ENCODE data around the gene SHROOM2.
"Not testable (repeated sequence)": the region's sequence is repeated elsewhere in the genome, so short reads cannot be mapped to it uniquely, and the experiment has no call there.

The SHROOM2 gene

DNA sequence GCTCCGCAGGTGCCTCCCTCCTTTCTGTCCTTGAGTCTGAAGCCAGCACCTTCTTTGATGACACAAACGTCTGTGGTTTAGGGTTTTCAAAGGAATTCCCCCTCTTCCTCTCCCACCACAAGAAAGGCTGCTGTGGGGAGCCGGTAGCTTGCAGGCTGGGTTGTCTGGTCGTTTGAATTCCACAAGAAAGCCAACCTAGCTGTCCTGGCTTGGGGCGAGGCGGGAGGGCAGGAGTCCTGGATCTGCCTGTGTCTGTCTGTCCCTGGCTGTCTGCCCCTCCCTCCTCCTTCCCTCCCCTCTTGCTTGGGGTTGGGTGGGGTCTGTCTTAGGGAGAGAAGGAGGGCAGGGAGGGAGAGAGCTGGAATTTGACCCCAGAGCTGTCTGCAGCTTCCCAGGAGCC is 56.3 kb downstream of the SHROOM2 start:
- no peak for DNase-seq

DNA sequence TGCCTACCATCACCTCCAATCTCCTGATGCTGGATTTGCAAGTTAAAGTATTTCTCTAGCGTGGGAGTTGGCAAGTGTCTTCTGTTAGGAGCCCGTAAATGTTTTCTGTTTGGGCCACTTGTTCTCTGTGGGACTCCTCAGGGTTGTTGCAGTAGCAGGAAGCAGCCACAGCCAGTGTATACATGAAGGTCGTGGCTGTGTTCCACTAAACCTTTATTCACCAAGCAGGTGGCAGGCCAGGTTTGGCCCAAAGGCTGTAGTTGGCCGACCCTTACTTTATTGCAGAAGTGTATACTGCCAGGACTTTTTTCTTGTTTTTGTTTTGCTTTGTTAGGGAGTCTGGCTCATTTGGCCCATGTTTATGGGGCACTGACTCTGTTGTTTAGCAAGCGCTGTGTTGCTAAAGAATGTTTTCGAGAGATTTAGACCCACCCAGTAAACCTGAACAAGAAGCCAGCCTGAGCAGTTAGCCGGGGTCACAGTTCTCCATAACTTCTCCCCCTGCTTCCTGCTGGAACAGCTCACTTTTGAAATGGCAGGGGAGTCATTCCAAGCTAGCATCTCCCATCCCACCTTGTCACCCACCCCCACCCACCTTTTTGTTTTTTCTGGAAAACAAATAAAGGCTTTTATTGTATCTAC is 58.8 kb downstream of the SHROOM2 start:
- no peak for DNase-seq

DNA sequence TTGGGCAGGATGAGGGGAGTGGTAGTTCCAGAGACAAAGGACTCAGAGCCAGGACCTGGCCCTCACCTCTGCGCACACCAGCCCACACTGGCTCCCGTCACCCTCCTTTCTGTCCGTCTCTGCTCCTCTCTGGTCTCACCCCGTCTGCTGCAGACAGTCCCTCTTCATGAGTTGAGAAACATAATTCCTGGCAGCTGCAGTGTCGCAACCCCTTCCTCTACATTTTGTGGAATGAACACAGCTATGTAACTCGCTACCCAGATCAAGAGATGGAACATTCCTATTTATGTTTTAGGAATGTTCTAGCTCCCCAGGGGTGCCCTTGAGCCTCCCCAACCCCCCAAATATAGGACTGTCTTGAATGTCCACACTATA is 59.3 kb downstream of the SHROOM2 start:
- DNase-seq = no peak

DNA sequence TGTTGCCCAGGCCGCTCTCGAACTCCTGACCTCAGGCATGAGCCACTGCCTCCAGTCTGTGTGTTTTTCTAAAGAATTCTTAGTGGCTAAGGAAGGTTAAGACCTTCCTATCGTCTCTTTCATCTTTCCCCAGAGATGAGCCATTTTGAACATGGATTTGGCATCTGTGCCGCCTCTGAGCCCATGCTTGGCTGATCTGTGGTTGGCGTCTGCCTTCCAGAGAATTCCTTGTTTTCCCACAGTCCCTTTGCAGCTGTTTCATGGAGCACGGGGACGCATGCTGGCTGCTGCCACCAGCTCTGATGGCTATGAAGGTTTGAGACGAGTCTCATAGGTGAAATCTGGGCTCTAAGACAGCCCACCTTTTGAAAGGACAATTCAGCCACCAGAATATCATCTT is 60.4 kb downstream of the SHROOM2 start:
- no peak for DNase-seq

DNA sequence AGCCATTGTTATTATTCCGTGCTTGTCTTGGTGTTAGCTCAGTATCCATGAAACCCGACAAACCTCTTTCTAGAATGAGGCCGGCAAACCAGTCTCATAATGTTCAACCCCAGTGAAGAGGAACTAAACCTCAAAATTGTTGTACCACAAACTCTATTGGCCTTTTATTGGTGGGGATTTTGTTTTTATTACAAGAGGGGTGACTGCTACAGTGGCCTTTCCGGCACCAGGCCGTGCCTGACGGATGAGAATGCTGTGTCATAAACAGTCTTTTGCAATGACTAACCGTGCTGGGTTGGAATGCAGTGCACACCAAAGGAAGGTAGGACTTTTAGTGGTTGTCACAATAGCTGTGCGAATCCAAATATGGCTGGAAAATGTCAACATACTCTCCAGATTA is 60.8 kb downstream of the SHROOM2 start:
- DNase-seq = no peak

DNA sequence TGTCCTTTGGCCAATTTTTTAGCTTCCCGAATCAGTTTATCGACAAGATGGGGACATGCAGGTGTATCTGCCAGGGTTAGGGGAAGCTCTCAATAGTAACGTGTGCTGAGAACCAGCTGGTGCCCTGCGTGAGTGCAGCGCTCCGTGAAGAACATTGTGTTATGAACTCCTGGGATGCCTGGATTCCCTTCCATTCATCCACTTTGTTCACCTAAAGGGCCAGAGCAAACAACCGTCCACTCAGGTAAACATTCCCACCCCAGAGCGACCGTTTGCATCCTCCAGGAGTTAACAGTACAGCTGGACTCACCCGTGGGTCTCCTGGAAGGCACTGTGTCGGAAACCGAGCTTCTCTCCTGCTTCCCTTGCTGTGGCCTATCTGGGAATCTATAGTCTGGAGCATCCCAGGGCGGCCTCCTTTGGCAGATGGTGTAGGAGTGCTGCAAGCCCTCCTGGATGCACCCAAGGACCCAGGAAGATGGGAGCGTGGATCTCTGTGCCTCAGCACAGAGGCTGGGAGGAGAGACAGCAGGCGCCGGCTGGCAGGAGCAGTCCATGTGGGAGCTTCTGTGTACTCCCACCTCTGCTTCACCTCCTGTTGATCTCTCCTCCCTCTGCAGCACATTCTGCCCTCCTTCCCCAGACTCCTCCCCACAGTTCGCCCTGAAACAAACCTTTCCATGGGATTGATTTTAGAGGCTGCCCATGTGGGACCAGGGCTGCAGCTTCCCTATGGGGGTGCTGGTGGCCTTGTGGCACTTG is 62.7 kb downstream of the SHROOM2 start:
- DNase-seq = no peak

DNA sequence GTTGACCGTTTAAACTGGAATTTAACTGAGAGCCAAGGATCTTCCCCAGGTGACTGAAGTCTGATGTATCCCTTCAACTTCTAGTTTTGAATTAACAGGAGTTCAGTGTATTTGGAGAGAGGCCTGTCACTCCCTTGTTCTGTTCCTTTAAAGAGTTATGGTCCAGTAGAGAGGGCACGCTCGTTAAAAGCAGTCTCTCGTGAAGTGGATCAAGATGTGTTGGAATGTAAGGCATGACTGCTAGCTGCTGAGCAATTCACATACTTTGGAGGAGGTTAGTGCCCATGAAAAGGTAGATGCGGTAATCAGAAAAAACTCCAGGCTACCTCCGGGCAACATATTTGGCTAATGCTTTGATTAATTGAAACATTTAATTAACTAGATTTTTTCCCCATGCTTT is 65.7 kb downstream of the SHROOM2 start:
- no peak for DNase-seq

DNA sequence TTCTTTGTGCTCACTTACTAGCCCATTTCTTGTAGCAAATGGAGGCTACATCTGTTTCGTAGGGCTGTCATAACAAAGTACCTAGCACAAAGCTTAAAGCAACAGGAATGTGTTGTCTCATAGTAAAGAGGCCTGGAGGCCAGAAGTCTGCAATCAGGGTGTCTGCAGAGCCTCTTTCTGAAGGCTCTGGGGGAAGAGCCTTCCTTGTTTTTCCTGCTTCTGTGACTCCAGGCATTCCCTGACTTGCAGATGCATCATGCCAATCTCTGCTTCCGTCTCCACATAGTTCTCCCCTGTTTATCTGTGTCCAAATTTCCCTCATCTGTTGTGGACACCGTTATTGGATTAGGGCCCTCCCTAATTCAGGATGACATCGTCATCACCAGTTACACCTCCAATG is 67.1 kb downstream of the SHROOM2 start:
- no peak for DNase-seq

DNA sequence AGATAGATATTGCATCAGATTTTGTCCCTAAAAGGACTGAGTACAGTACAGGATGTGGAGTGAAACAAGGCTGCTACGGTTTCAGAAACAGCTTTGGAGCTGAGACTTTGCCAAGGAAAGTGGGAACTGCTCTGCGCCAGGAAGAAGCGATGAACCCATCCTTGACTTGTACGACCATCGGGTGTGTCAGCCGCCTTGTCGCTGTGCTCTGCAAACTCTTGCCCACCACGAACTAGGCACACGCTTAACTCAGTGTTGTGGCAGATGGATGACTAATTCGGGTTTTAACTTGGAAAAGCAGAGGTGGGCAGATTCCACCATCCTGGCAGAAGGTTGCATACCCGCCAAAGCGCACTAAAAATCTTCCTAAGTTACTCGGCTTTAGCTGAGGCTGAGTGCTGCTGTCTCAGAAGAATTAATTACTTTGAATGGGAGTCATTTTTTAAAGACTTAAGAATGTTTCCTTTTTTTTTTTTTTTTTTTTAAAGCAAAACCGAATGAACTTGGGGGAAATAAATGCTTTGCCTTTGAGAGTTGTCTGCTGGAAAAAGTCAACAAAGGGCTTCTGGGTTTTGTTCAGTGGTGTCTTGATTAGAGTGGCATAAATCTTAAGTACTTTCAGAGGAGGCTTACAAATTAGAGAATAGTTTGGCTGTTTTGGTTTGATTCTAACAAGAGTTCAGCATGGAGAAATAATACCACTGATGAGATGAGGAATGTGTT is 69.5 kb downstream of the SHROOM2 start:
- no peak for DNase-seq

DNA sequence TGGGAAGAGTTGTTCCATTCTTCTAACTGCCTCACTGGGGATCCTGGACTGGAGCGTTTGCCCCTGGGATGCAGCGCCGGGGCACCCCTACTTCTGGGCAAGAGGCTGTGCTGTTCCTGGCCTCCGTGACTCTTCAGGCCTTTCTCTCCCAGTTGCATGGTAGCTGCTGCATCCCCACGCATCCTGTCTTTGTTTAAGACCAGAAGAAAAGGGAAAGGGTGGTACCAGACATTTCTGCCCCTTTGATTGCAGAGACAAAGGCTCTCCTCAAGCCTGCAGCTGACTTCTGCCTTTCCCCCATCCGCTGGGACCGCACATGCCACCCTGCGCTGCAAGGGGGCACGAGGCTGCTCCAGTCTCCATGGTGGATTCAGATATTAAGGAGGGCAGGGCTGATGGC is 70.4 kb downstream of the SHROOM2 start:
- DNase-seq = no peak

DNA sequence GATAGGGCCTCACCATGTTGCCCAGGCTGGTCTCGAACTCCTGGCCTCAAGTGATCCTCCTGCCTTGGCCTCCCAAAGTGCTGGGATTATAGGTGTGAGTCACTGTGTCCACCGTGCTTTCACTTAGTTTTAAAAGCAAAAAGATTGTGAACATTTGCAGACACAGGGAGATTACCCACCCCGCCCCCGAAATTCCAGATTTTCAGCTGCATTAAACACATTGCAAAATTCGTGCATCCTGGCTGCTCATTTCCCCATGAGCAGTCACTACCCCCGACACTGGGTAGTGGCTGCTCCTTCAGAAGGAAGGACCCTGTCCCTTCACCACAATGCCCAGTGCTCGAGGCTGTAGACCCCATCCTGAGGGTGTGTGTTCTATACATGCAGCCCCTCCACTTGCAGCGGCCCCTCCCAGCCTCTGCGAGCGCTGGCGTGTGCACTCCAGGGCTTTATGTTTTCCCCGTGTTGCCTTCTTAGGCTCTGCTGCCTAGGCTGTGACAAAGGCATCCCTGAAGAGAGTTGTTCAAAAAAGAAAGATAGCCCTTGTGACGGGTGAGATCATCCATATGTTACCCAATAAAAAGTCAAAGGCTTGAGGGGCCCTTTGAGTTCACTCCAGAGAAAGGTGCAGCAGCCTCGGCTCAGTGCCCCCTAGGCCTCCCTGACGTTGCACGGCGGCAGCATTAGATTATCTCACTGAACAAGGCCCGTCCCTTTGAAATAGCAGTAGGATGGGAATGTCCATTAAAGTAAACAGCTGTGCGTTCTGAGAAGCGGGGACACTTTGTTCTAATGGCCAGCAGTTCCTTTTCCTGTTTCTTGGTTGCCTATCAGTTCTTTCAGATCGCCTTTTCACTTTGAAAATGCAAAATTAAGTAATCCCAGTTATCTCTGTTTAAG is 71.6 kb downstream of the SHROOM2 start:
- DNase-seq = no peak

DNA sequence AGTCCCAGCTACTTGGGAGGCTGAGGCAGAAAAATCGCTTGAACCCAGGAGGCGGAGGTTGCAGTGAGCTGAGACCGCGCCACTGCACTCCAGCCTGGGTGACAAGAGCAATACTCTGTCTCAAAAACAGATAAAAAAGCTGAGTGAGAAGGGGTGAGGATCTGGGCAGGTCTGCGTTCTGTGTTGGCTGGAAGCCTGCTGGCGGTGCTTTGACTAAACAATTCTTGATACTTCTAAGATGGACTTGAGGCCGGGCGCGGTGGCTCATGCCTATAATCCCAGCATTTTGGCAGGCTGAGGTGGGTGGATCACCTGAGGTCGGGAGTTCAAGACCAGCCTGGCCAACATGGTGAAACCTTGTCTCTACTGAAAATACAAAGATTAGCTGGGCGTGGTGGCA is 72.5 kb downstream of the SHROOM2 start:
- not testable (repeated sequence) for DNase-seq

DNA sequence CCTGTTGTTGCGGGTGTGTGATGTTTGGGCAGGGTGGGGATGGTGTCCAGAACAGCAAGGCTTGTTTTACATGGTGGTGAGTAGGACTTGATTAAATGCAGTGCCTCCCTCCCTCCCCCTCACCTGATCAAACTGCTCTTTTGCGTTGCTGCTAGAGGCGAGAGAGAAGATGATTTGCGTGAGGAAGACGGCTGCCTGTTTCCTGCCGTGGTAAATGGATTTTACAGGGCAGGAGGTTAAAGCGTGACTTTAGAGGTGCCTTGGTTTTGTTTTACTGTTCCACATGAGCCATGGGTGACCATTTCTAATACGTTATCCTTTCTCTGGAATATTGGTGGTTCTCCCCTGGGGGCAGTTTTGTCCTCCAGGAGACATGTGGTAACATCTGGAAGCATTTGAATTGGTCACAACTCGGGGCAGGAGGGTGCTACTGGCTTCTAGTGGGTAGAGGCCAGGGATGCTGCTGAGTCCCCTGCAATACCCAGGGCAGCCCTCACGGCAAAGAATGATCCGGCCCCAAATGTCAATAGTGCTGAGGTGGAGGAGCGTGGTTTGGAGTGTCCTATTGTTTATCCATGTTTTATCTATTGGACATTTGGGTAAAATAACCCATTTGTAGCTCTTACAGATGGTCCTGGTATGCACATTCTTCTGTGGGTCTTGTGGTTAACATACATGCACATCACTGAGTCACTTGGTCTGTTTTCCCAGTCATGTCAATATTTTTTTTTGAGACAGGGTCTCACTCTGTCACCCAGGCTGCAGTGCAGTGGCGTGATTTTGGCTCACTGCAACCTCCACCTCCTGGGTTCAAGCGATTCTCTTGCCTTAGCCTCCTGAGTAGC is 73.7 kb downstream of the SHROOM2 start:
- DNase-seq = no peak

DNA sequence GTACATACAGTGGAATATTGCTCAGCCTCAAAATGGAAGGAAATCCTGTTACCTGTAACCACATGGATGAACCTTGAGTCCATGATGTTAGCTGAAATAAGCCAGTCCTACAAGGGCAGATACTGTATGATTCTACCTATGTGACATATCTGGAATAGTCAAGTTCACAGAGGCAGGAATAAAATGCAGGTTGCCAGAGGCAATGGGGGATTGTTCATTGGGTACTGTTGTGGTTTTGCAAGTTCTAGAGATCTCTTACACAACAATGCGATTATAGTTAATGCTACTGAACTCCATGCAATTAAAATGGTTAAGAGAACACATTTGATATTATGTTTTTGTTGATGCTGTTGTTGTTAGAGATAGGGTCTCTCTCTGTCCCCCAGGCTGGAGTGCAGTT is 74.6 kb downstream of the SHROOM2 start:
- DNase-seq = no peak

DNA sequence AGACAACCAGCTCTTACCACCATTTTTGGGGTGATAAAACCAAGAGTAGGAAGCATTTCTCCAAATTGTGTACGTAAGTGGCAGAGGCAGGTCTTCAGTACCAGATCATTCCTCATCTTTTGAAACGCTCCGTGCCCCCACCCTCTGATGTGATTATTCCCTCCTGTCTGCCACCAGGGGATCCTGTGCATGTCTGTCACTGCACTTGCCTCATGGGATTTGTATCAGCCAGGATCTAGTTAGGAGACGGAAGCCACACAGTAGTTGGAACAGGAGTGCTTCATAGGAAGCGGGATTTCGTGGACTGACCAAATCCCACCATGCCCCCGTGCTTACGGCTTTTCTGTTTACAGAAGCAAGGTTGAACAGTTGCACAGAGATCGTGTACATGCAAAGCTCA is 75.5 kb downstream of the SHROOM2 start:
- DNase-seq = no peak

DNA sequence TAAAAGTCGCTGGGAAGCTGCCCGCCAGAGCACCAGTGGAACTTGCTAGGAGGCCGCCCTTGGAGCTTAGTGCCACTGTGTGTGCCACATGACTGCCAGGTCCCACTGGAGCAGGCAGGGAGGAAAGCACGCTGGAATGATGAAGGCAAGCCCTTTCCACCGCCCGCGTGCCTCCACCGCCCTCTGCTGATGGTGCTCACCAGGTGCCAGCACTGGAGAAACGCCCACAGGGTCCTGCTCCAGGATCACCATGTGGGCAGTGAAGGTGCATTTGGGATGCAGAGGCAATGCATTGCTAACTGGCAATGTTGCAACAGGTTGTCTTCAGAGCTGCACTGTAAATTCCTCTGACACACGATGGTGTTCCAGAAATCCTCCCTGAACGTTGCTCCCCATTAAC is 76.3 kb downstream of the SHROOM2 start:
- no peak for DNase-seq

DNA sequence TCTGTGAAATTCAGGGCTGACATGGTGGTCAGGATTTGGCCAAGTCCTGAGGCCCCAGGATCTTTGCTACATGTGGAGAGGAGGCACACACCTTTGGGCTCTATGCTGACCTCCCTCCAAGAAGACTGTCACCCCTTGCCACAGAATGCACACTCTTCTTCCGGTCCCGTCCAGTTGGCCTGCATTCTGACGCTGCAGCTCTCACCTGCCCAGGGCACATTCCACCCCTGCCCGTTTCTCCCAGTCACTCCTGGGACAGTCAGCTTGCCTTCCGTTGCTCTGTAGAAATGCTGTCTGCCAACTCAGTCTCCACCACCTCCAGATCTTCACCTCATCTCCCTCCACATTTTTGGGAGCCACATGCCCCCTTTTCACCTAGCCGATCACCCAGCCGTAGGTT is 76.7 kb downstream of the SHROOM2 start:
- DNase-seq = no peak

DNA sequence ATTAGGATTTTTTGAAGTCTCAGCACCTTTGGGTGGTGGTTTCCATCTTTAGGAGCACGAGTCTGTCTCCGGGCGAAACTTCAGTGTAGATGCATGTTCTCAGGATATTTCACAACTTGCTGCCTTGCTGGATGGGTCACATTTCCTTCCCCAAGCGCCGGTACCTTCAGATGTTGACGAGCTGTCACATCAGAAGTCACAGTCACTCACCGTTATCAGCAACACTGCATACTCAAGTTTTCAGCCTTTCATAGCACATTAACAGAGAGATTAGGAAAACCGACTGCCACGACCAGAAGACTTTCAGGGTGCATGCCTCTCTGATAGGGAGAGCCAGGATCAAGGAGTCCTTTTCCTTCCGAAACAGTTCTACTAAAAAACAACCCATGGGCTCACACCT is 77.8 kb downstream of the SHROOM2 start:
- DNase-seq = no peak

DNA sequence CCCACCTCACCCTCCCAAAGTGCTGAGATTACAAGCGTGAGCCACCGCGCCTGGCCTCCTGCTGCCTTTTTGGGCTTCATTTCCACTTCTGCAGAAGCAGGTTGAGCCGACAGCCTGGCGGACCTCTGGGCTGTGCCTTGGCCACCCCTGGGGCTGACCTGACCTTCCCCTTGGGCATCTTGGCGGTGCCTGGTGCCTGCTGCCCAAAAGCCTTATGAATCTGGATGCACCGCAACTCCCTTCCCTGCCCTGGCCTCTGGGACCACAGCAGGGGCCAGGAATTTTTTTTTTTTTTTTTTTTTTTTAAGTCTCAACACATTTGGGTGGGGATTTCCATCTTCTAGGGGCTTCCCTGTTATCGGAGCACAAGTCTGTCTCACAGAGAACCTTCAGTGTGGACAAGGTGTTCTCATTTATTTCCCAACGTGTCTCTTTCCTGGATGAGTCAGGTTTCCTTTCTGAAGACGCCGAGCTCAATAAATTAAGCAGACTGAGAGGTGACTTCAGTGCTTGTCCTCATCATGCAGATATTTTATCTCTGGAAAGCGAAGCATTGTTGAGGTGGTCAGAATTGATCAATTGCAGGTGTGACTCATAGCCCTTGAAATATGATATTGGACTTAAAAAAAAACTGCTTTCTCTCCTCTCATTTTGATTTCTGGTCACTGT is 79.7 kb downstream of the SHROOM2 start:
- no peak for DNase-seq

DNA sequence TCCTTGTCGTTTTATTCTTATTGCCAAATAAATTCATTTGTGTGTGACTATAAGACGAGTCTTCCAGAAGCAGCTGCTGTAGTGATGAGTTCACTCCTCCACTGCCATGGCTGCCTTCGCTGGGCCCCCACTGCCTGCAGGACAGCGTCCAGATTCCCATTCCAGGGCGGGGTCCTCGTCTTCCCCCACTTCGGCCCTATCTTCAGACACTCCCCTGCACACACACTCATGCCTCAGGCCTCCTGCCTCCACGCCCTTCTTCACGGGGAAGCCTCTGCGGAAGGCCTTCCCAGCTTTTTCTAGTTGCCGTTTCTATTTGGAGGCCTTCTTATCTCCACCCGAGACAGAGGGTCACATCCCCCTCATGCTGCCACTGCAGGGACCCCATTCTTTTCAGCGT is 80.4 kb downstream of the SHROOM2 start:
- no peak for DNase-seq

DNA sequence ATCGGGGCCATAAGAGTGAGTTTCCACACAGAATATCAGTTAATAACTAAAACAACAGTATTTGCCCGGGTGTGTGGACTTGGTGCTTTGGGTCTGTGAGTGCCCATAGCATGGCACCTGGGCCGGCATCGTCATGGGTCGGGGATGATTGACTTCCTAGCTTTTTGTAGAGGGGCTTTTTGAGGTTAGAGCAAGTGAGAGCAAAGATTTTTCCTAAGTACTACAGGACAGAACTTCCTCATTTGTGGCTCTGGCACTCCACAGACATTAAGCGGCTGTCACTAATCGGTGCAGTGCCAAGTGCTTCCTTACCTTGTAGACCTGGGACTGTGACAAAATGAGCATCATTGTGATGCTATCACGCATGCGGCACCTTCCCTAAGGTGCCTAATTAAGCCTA is 81.0 kb downstream of the SHROOM2 start:
- no peak for DNase-seq

DNA sequence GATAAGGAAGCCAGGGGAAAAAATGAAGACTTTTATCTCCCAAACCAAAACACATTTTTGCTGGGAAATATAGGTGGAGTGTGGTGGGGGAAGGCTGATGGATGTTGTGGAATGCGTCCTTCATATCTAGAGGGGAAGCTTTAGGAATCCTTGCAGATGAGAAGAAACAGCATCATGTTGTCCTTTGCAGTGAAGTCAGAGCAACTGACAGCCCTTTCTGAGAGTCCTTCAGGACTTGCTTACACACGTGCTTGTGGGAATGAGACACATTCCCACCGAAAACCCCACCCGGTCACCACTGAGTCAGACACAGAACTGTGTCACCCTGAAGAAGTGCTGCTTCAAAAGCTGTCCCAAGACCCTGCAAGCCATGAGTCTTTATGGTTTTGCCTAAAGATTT is 81.5 kb downstream of the SHROOM2 start:
- DNase-seq = no peak

All from NCI-H1694 (cell line).